OCI-LY7 (cell line): ENCODE measurements around the gene RPH3AL.

Experiments
- EZH2phosphoT487 ChIP-seq: fragments of 200-600 bp; sonication (generic); IDR thresholded peaks from 2 replicates; pipeline ENCODE4 v1.6.1; 2018; ENCODE audit warnings: low read depth, borderline replicate concordance, mild to moderate bottlenecking, mixed run types, antibody characterized with exemption, low read length, moderate library complexity, mixed read lengths
- TF ChIP-seq, protein P1 (sequence below): fragments of 200-600 bp; sonication (generic); conservative IDR thresholded peaks from 2 replicates; pipeline ENCODE4 v1.5.1; 2014; ENCODE audit warnings: mild to moderate bottlenecking, antibody characterized with exemption, low read length, moderate library complexity, mixed read lengths

DNA sequence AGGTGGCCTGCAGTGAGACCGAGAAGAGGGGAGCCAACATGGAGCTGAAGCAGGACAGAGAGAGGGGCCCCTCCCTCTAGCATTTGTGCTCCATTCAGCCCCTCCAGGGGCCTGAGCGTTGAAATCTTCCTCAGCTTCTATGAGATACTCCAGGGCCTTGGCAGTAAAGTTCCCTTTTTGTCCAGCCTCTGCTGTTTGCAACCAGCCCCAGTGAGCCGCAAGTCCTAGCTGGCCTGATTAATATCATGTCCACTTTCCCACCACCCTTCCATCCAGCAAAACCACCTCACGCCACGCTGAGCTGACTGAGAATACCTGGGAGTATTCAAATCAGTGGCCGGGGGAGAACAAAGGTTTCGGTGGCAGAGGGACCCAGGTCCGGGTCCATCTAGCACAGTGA lies 11.7 kb upstream of the RPH3AL start:
- TF ChIP-seq, protein P1, sequence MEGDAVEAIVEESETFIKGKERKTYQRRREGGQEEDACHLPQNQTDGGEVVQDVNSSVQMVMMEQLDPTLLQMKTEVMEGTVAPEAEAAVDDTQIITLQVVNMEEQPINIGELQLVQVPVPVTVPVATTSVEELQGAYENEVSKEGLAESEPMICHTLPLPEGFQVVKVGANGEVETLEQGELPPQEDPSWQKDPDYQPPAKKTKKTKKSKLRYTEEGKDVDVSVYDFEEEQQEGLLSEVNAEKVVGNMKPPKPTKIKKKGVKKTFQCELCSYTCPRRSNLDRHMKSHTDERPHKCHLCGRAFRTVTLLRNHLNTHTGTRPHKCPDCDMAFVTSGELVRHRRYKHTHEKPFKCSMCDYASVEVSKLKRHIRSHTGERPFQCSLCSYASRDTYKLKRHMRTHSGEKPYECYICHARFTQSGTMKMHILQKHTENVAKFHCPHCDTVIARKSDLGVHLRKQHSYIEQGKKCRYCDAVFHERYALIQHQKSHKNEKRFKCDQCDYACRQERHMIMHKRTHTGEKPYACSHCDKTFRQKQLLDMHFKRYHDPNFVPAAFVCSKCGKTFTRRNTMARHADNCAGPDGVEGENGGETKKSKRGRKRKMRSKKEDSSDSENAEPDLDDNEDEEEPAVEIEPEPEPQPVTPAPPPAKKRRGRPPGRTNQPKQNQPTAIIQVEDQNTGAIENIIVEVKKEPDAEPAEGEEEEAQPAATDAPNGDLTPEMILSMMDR = no peak
- TF ChIP-seq EZH2phosphoT487 = no peak
